Myometrial cell (primary cell): ENCODE results near the gene AGAP2. TPM values are rescaled to one million over a fixed set of nuclear protein-coding genes. Genes with fewer than 3 reads are reported as not detected.

ENCODE experiments used
- total RNA-seq: library from RNA; depleted of rRNA; stranded (reverse); fragments of >200 nt; gene quantifications from 2 replicates; pipeline ENCODE4 v1.2.3, GENCODE V29; 2015

AGAP2 gene
- total RNA-seq, result under 0.01 TPM in 1 of 2 replicates, not detected in the other

GRCh38 chr12:57738661-57739237 lies at the start of gene AGAP2:
AGAP2 (minus strand) TSS chr12:57738742; CDS start chr12:57738246, 496 bp downstream.

GRCh38 chr12:57782608-57783465 lies 44.3 kb upstream of the AGAP2 start, which contains the start of gene TSFM:
TSFM (plus strand) TSS chr12:57782787; CDS start chr12:57782802, 15 bp downstream.

DNA sequence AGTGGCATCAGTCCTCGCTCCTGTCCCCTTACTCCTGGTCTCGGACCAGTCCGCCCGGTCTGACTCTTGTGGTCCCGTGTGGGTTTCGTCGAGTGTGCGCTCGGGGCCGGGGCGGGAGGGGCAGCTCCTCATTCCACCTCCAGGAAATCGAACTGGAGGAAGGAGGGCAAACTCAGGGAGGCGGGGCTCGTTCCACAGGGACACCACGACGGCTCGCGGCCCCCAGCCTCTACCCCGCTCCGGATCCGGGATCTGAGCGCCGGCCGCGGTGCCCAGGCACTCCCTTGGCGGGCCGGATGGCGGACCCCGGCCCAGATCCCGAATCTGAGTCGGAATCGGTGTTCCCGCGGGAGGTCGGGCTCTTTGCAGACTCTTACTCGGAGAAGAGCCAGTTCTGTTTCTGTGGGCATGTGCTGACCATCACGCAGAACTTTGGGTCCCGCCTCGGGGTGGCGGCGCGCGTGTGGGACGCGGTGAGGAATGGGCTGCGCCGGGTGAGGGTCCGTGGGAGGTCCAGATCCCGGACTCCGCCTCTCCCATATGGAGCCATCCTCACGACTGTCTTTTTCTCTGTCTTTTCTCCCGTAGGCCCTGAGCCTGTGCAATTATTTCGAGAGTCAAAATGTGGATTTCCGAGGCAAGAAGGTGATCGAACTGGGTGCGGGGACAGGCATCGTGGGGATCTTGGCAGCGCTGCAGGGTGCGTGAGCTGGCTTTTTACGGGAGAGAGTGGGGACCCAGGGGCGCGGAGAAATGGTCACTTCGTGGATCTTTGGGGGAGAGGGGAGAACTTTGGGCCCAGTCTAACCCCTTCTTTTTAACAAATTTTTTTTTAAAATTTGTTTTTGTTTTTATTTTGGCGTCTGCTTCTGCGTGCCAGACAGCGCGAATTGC lies 34.1 kb upstream of the AGAP2 start, which contains the start of gene EEF1AKMT3:
TSS of gene EEF1AKMT3 (plus strand) at position 186 of the 894 bp plus-strand sequence. CDS start at position 297, 111 bp downstream.

GRCh38 chr12:57771873-57772428 lies 33.4 kb upstream of the AGAP2 start, which contains the start of gene METTL1:
METTL1 (minus strand) TSS chr12:57772105; CDS start chr12:57772083, 22 bp downstream.

GRCh38 chr12:57766464-57767304 lies 28.1 kb upstream of the AGAP2 start, which contains the start of gene CYP27B1:
CYP27B1 (minus strand) TSS chr12:57767078; CDS start chr12:57767041, 37 bp downstream.

DNA sequence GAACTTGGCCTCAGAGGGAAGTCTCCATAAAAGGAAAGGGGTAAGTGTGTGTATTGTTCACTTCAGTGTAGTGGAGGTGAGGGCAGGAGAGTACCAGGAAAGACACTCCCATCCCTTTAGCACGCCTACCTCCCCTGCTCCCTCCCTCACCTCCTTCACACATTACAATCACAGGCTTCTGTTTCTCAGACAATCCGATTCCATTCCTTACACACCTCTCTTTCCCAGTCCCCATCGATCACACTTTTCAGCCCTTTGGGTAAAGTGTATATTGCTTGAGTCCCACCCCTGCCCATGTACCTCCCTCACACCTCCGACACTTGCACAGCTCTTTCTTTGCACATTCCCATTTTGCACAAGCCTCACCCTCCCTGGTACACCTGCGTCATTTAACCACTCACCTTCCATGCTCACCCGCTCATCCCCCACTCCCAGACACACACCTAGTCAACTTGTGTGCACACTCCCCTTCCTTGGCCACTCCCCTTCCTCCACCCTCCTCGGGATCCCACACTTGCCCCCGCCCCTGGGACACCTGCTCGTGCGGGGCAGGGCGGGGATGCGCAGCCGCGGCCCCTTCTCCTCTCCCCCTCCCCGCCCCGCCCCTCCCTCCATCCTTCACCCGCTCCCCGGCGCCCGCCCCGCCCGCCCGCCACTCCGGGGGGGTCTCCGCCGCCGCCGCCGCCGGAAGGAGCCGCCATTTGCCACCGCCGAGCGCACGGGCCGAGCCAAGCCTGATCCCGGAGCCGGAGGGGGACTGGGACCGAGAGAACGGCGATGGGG lies 16.1 kb upstream of the AGAP2 start, which contains the start of gene MARCHF9:
TSS of gene MARCHF9 (plus strand) at position 693 of the 783 bp plus-strand sequence. CDS start 426 bp downstream, outside the sequence.

GRCh38 chr12:57751788-57752667 lies 13.5 kb upstream of the AGAP2 start, which contains the start of gene CDK4:
CDK4 (minus strand) TSS chr12:57752310; CDS start chr12:57751717, 593 bp downstream.

GRCh38 chr12:57744777-57745484 lies 6.4 kb upstream of the AGAP2 start, which contains the start of gene TSPAN31:
TSPAN31 (plus strand) TSS chr12:57745039; CDS start chr12:57745155, 116 bp downstream.

DNA sequence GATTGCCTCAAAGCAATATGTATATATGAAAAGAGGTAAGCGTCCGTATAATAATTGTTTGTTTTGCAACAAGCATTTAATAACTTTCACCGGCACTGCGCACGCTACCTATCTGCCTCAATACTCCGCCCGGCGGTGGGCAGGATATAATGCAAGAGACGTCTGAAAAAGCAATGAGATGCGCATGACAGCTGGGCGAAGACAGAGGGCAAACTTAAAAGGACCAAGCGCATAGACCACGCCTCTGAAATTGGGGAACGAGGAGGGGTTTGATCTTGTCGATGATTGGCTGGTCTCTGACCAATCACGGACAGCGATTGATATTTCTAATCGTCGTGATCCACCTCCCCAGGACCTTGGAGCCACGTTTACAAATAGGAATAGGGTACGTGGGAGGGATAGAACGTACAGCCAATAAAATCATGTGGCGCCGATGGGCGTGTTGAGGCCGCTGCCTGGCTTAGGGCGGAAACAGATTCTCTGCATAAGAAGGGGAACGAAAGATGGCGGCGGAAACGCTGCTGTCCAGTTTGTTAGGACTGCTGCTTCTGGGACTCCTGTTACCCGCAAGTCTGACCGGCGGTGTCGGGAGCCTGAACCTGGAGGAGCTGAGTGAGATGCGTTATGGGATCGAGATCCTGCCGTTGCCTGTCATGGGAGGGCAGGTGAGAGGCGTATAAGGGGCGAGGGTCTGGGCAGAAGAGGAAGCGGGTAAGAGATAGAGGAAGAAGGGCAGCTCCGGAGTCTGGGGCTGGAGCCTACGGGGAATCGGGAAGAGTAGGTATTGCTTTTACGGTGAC lies 44.7 kb downstream of the AGAP2 start, which contains the start of gene OS9:
TSS of gene OS9 (plus strand) at position 474 of the 800 bp plus-strand sequence. CDS start at position 504, 30 bp downstream.

Other genes with a start within 250 kb of the AGAP2 start
- 32.9 and 42.7 TPM in 2 replicates for gene DDIT3, start 218.2 kb downstream of the AGAP2 start, total RNA-seq
- 5.8 and 7.5 TPM in 2 replicates for gene MBD6, start 215.9 kb downstream of the AGAP2 start, total RNA-seq
- 175 and 242 TPM in 2 replicates for gene DCTN2, start 191.6 kb downstream of the AGAP2 start, total RNA-seq
- gene KIF5A, start 188.7 kb downstream of the AGAP2 start, total RNA-seq, result 0.29 and 0.89 TPM in 2 replicates
- 19.8 and 32.0 TPM in 2 replicates for gene PIP4K2C, start 147.6 kb downstream of the AGAP2 start, total RNA-seq
- 29.4 and 33.7 TPM in 2 replicates for gene DTX3, start 133.9 kb downstream of the AGAP2 start, total RNA-seq
- 42.4 and 51.6 TPM in 2 replicates for gene ARHGEF25, start 127.3 kb downstream of the AGAP2 start, total RNA-seq
- 1.9 and 8.4 TPM in 2 replicates for gene B4GALNT1, start 105.5 kb downstream of the AGAP2 start, total RNA-seq
- gene OS9, start 44.6 kb downstream of the AGAP2 start, total RNA-seq, result 207 and 276 TPM in 2 replicates
- gene TSPAN31, start 6.3 kb upstream of the AGAP2 start, total RNA-seq, result 80.4 and 86.0 TPM in 2 replicates
- gene CDK4, start 13.6 kb upstream of the AGAP2 start, total RNA-seq, result 137 and 172 TPM in 2 replicates
- gene MARCHF9, start 16.4 kb upstream of the AGAP2 start, total RNA-seq, result 0.71 and 3.7 TPM in 2 replicates
- gene CYP27B1, start 28.3 kb upstream of the AGAP2 start, total RNA-seq, result 1.4 TPM in 1 of 2 replicates, not detected in the other
- 11.7 and 19.0 TPM in 2 replicates for gene METTL1, start 33.4 kb upstream of the AGAP2 start, total RNA-seq
- gene EEF1AKMT3, start 33.9 kb upstream of the AGAP2 start, total RNA-seq, result 4.6 and 9.7 TPM in 2 replicates
- 28.0 and 42.9 TPM in 2 replicates for gene TSFM, start 44.0 kb upstream of the AGAP2 start, total RNA-seq
- 1.1 and 3.7 TPM in 2 replicates for gene AVIL, start 80.0 kb upstream of the AGAP2 start, total RNA-seq
- 115 and 118 TPM in 2 replicates for gene CTDSP2, start 108.0 kb upstream of the AGAP2 start, total RNA-seq
- 11.9 and 18.5 TPM in 2 replicates for gene ATP23, start 202.8 kb upstream of the AGAP2 start, total RNA-seq